ENCODE measurements around the gene NHEJ1.
A peak's percentile ranks its signal among the peaks of the same experiment; 100 is the strongest.

NHEJ1 gene

DNA sequence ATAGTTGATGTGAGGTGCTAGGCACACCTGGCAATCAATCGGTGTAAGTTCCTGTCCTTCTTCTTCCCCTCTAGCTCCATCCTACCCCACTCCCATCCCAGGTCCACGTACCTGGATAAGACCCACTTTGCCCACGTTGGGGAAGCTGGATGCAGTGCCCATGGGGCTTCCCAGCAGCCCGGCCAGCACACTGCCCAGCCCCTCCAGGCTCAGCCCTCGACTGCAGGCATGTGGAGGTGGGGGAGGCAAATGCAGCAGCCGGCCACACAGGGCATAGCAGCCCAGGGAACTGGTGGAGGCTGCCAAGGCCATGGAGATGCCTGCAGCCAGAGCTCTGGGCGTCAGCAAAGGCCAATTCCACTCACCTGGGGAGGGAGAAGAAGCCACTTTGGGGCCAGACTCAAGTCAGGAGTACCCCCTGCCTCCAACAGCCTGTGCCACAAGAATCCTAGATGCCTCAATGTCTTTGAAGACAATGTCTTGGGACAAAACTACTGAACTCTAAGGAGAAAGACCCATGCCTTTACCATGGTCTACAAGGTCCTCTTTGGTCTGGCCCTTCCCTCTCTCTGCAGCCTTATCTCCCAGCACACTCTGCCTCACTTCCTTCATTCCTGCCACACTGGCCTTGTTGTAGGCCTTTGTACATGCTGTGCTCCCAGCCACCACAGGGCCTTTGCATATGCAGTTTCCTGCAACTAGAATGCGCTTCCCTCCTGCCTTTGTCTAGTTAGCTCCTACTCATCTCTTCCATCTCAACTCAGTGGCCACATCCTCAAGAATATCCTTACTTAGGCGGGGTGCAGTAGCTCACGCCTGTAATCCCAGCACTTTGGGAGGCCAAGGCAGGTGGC is 4.7 kb upstream of the NHEJ1 start:
- peak; percentile 53 for DNase-seq

DNA sequence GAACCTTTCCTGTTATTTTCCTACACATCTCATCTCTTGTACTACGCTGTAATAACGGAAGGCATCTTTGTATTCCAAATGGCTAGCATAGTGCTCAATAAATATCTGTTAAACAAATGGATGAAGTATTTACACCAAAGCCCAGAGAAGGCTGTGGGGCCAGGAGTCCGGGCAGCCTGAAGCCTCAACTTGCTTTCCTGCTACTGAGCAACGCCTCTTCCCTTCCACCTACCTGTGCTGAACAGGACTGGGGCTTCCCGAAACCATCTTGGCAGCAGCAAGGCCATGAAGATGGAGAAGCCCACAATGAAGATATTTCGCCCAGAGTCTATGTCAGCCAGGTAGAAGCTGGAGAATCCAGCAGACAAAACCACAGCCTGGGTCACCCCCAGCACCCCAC is 2.5 kb upstream of the NHEJ1 start:
- DNase-seq = no peak

DNA sequence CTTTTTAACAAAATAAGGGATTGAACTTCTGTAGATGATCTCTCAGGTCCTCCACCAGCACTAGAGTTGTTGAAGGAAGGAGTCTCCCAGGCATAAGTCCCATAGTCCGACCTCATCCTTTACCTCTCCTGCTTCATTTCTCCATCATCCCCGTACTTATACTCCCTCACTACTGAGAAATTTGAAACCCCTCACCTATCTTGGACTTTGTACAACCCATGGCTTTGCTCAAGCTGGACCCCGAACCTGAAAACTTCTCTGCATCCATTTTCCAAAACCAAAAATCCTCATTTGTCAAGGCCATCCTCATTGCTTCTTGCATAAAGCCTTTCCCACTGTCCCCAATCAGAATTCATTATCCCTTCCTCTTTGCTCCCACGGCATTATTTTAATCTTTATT is 482 bp upstream of the NHEJ1 start:
- no peak for DNase-seq

DNA sequence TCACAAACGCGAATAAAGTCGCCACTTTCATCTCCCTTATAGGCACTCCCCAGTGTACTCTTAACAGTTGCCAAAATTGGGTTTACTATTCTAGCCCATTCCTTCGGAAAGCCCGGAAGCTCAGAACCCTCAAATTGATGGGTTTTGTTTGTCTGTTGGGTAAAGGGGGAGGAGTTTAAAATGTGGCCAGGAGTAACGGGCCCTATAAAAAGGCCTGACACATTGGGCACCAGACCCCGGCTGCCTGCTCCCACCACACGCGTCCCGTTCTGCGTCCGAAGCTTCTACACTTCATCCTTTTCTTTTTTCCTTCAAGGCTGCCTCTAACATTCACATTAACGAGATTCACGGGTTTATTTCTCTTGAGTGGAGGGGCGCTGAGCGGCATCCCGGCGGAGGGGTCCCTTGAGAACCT is 837 bp downstream of the NHEJ1 start:
- DNase-seq = no peak

DNA sequence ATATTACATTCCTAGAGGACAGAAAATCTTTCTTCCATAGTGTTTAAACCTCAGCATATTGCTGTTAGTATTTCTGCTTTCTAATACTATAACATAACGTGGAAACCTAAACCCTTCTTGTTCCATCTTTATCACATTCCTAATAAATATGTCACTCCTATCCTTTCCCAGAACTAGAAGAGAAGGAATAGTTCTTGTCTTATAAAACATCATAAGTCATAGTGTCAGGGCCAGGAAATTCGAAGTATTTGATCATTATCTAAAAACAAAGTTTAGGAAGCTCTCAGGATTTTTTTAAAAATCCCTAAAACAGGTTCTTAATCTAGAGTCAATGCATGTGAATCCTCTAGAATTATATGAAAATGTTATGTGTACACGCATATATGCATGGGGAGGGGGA is 2.0 kb downstream of the NHEJ1 start:
- no peak for DNase-seq

DNA sequence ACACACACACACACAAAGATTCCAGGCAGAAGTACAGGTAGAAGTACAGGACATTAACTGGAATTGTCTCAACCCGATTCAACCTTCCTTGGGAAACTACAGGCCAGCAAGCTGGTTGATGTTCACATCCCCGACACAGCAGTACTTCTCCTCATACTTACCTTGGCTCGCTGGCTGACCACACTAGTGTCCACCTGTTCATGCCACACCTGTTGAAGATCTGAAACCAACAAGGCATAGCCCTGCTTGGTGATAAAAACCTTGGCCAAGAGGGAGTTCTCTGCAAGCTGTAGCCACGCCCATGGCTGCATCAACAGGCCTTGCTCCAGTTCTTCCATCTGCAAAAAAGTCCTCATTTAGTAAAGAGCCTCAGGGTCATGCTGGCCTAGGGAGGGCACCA is 2.6 kb downstream of the NHEJ1 start:
- peak; percentile 14 for DNase-seq

DNA sequence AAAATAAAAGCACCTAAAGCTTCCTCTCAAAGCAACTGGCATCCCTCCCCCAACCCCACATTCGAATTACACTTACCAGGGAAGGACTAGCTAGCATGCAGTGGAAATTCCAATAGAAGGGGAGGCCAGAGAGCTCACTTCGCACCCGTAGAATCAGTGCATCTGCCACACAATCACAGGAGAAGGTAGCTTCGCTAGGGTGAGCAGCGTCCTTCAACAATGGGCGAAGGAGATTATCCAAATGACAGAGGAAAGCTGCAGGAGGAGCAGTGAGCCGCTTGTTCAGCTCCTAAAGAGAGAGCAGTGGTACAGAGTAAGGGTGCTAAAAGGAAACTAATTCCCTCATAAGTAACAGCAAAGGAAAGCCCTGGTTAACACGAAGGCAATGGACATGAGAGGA is 3.2 kb downstream of the NHEJ1 start:
- DNase-seq = no peak

DNA sequence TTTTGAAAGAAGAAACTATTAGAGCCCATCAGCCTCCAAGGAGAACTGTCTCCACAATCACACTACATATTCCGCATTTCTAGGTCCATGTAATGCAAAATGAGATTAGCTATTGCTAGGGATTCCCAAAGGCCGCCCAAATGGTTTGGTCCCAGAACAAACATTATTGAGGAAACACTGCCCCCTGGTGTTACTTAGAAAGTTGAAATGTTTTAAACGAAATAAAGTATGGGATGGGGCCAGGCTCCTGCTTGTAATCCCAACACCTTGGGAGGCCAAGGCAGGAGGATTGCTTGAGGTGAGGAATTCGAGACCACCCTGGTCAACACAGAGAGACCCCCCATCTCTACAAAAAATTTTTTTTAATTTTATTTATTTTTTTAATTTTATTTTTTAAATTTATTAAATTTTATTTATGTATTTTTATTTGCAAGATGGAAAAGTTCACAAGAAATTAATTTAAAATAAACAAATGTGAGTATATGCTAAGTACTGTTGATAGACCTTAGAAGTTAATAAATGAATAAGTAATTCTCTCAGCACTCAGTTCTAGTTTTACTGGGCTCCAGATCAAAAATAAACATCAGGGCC is 5.5 kb downstream of the NHEJ1 start:
- DNase-seq = peak; percentile 90

DNA sequence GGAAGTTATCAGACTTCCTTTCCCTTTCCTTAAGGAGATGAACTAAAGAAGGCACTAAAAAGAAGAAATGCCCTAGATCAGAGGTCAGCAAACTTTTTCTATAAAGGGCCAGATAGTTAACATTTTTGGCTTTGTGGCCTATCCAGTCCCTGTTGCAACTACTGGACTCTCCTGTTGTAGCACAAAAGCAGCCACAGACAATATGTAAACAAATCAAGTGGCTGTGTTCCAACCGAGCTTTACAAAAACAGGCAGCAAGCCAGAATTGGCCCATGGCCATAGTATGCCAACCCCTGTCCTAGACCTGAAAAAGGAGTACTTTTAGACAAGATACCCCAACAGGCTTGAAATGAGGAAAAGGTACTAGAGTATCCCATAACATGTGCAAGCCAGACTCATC is 10.9 kb downstream of the NHEJ1 start:
- DNase-seq = no peak

DNA sequence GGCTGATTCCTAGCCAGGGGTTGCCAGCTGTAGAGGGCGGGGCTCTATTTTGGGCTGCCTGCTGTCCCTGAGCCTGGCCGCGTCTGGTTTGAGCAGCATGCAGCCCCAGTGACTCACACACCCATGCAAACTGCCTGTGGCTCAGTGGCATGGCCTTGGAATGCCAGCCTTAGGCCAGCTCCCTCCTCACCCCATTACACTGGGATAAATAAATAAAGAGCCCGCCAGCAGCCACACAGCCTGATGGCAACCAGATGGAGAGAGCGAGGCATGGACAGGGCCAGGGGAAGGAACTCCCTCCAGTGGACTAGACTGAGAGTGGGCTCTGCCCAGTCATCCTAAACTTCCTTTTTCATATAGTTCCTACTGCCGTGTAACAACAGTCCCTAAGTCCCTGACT is 18.3 kb downstream of the NHEJ1 start:
- no peak for DNase-seq

DNA sequence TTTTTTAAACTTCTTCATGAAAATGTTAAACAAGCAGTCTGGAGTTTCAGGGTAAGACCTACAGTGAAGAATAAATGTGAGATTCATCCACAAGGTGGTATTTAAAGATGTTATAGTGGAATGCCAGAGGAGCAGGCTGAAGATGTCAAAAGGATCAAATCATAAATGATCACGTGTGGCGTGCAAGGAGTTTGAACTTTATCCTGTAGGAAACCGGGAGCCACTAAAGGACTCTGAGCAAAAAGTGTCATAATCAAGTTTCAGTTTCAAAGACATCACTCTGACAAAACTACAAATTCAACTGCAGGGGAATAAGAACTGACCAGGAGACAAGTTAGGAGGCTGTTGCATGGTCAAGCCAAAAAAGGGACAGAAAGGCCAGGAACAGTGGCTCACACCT is 19.9 kb downstream of the NHEJ1 start:
- no peak for DNase-seq

DNA sequence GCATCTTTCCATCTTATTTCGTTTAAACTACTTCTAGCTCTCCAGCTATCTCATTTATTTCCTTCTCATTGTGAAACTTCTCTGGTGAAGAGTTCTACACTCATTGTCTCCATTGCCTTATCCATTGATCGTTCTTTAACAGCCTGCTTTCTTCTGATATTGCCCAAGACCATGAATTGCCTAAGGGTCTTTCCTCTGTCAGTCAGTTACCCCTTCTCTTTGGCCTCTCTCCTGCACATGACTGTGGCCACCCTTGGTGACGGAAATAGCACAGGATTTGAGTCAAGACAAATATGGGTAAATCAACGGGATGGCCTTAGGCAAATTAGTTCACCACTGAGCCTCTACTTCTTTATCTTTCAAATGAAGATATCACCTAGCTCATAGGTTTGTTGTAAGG is 26.6 kb downstream of the NHEJ1 start:
- DNase-seq = peak; percentile 59

DNA sequence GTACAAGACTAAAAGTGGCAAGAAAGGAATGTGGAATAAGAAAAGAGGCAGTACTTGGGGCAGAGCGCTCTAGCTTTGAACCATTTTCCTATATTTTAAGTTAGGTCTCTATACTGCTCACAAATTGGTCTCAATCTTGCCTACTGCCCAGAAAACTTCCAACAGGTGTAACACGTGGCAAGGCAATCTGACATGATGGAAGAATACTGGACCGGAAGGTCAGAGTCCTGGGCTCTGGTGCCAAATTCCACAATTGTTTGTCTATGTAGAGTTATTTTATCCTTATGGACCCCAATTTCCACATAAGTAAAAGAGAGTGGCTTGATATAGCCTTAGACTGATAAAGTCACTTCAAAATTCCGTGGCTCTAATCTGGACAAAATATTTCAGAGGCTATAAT is 28.9 kb downstream of the NHEJ1 start:
- no peak for DNase-seq

DNA sequence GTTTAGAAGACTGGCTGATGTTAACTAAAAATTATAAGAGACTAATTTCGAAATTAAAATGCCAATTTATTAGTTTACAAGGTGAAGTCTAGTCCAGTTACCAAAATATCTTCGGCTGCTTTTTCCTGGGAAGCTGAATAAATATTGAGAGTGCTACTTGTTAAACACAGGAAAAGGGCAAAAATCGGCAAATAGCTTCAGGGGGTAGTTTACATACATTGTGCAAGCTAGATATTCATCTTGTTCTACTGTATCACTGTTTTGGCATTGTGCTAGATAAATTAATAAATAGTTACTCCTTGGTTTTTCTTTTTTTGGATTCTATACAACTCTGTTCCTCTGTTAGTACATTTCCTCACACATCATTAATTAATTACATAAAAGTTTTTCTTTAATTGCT is 29.3 kb downstream of the NHEJ1 start:
- DNase-seq = no peak

DNA sequence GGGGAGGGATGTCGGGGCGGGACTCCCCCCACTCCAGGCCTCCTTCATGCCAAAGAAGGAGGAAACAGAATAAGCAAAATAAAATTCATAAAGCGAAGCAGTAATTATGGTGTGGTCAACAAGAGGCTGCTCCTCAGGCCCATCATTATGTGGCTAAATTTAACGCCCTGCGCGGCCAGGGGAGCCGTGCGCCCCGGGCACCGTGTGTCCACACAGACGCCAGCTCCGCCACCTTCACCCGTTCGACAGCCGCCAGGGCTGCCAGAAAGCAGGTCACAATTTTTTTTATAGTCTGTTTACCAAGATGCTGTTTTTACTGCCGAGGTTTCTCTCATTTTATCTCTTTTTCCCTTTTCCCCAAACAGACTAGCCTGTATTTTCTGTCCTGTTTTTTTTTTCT is 31.0 kb downstream of the NHEJ1 start:
- no peak for DNase-seq

DNA sequence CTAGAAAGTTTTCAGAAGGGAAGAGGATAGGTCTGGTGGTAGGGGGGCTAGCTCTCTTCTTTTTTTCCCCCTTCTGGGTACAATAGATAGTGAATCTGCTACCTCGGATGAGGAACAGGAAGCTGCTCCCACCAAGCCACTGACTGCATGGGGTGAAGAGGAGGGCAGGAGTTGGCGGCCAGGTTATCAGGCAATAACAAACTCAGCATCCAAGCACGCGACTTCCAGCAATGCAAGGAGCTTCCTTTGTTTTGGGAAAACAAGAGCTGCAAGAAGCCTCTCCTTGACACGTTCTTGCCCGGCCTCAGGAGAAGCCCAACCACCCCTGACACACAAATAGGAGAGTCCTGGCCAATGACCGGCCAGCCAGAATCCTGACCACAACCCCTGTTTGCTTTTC is 32.2 kb downstream of the NHEJ1 start:
- DNase-seq = peak; percentile 81

DNA sequence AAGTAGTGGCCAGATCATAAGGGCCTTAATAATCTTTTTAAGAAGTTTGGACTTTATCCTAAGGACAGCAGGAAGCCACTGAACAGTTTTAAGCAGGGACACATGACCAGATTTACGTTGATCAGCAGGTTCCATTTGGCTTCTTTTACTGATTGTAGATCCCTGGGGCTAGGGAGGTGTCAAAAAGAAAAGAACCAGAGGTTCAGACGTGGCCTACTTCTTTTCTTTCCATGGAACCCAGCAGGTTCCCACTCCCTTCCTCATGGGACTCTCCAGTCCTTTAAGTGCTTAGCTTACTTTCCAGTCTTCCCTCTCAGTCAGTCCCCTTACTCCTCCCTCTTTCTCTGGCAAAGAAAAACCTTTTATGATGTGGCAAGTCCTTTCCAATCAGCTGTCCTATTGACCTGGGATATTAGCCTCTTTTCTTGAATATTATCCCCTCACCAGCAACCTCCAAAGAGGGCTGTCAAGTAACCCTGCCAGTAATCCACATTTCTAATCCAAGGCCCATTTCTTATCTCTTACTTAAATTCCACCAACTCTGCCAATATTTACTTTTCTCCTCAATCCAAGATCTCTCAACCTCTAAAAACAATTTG is 33.5 kb downstream of the NHEJ1 start:
- DNase-seq = no peak

DNA sequence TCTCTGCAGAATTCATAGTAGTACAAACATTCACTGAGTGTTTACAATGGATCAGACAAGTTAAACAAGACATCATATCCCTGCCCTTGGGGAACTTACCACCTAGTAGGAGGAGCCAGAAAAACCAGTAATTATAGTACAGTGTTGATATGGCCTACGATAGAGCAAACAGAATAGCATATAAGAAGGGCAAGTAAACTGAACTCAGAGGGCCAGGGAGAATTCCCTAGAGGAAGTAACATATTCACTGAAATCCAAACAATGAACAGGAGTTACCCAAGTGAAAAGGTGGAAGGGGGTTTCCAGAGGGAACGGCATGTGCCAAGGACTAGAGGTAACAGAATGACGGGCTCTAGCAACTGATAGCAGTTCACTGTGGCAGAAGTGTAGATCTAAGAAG is 34.1 kb downstream of the NHEJ1 start:
- no peak for DNase-seq

DNA sequence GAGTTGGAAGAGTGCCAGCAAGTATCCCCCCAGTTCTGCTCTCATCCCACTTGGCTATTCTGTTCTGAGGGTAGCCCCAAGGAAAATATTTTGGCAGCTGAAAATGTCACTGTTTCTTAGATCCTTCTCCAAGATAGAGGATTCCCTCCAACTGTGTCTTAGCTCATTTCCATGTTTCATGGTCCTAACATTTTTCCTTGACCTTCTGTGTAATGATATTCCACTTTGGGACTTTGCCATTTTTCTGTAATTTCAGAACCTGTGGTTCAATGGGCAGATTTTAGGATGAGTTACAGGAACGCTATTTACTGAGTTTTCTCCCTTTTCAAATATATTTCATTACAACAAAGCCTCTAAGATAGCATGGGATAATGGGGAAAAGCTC is 34.7 kb downstream of the NHEJ1 start:
- no peak for DNase-seq

DNA sequence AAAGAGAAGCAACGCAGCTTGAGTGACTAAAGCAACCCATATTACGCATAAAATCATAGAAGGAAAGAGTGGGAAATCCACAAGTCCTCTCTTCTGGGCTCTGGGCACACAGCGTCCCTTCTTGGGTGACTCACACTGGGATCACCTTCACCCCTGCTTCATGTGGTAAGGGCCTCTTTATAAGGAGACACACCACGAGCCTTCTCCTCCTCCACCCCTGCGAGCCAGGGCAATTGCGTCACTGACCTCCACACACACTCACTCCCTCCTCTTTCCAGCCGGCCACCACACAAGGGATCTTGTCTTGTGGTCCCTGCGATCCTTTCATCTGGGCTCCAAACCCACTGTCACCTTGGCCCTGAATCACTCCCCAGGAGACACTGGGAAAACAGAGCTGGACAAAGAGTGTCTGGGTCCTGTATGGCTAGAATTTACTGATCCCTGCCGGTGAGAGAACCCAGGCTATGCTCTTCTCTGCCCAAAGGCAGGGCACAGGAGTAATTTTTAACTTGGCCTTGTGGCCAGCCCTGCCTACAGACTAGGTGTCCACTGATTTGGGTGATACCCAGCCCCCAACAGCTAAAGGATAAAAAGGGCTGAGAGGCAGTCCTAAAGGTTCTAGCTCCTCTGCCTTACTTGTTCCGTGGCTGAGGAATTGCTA is 35.3 kb downstream of the NHEJ1 start:
- DNase-seq = peak; percentile 68

DNA sequence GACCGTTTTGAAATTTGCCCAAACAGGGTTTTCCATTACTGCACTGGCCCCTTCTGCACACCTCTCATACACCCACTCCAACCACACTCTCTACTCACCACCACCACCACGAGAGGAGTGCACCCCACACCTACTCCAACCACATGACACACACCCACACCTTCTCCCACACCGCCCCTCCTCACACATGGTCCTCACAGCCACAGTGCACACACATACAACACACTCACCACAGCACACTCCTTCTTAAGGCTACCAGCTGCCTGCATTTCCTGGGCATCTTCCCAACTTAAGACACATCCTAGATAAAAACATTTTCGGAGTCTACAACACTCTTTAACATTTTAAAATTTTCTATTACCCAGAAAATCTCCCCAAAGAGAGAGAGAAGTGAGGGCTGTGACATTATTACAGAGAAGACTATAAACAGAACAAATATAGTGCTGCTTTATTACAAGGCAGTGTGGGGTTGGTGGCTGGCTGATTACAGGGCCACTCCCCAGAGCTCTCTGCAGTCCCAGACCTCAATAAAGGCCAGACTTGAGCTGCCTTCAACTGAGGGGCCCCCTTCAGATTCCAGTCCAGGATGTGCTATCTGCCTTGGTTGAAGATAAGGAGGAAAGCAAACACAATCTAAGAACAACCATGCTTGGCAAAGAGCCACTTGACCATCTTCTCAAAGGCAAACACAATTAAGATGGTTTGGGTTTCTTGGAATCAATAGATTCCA is 36.1 kb downstream of the NHEJ1 start:
- DNase-seq = peak; percentile 91

DNA sequence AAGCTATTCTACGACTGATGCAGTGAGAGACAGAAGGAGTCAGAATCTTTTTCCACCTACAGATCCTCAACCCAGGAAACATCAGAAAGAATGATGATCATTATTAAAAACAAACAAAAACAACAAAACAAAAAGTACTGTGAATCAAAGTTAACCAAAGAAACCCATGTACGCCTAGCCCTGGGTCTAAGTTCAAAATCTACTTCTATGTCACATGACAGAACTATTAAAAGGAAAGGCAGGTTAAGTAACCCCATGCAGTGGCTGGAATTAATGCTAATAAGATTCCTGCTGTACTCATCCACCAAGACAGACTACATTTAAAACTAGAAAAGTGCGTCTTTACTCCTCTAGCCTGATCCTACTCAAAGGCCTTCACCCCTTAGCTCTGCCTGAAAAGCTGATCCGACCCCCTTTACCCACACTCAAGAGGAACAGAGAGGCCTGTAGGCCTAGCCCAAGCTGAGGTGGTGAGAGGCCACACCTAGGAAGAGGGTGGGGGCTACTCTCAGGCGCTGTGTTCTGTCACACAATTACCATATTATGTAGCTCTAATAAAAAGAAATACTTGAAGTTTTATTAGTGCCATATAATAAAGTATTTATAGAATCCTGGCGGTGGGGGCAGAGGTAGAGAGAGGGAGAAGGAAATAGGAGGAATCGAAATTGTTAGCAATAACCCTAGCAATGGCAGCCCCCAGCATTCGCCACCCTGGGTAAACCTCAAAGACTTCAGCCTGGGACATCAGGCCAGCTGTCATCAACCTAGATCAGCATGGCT is 37.1 kb downstream of the NHEJ1 start:
- no peak for DNase-seq

Data from hematopoietic multipotent progenitor cell treated with erythropoietin and hydrocortisone succinate and interleukin-3 and kit ligand, for 4 days (in vitro differentiated cells).